GM11168 (cell line): ENCODE results near the gene ANKH.
"Not testable (repeated sequence)": the region's sequence is repeated elsewhere in the genome, so short reads cannot be mapped to it uniquely, and the experiment has no call there.

Source experiments
- in situ Hi-C: fragments of 300-500 bp; cut with MboI; formaldehyde crosslinking; loops from one replicate; pipeline ENCODE4 v1.12.0; 2022; ENCODE audit warnings: low sequenced_read_pairs; ENCODE audit not compliant: unreplicated experiment

The ANKH gene

DNA sequence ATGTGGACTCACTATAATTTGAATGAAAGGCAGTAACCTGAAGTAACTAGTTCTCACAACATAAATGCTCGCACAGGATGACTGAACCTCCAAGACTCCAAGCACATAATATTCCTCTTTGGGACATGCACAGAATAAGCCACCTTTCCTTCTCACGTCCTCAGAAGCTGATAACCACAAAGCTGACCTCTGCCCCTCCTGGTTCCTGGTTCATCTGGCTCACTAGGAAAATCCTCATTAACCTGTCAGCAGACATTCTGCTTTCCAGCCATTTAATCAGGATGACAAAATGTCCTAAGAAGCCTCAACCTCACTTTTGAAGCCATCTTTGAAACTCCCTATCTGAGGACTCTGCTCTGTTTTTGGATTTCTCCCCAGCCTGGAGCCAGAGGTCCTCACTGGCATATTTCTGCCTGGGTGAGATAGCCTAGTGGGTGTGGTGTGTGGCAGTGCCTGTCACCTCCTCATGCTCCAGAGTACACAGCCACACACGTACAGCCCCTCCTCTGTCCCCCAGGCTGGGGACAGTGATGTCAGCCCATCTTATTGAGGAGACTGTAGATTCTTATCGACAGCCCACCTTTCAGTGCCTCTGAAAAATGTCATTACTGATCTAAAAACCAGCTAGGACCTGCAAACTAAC is 10.3 kb downstream of the ANKH start:
- in situ Hi-C loops, result no loop called here

DNA sequence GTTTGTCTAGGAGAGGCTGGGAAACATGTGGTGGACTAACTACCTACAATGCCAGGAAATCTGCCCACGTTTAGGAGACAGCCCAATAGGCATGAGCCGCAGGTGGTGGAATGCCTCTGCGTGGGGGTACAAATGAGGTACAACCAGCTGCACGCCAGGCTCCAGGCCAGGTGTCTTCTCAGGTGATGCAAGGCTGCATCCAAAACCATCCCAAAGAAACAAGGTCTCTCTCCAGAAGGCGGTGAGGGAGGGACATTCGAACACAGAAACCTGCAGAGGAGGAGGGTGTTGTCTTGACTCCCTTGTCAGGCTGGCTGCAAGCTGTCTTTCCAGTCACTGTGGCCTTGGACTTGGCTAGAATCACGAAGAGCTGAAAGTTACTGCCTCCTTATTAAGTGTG is 11.6 kb downstream of the ANKH start:
- in situ Hi-C loops, result no loop called here

DNA sequence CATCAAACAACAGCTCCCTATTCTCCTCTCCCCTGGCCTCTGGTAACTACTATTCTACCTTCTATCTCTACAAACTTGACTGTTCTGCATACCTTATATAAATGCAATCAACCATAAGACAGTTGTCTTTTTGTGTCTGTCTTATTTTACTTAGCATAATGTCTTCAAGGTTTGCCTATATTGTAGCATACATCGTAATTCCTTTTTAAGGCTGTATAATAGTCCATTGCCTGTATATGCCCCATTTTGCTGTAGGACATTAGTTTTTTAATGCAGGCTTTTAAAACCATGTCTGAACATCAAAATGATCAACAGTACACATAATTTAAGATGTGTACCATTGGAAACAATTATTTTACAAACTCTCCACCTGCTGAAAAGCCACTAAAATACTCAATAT is 12.4 kb downstream of the ANKH start:
- in situ Hi-C loops, result no loop called here

DNA sequence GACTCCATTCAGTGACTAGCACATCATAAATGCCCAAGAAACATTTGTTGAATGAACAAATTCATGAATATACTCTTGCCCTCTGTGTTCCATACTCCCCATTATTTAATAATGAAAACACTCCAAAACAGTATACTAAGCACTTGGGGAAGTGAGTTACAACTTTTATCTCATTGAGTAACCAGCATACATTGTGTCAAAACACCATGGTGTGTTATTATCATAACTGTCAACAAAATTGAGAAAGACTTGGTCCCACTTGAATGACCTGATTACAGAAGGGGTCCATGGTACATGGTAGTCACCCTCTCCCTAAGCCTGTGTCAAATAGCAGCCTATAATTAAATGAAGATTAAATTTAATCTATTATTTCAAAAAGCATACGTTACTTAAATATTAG is 16.2 kb downstream of the ANKH start:
- in situ Hi-C loops, result no loop called here

DNA sequence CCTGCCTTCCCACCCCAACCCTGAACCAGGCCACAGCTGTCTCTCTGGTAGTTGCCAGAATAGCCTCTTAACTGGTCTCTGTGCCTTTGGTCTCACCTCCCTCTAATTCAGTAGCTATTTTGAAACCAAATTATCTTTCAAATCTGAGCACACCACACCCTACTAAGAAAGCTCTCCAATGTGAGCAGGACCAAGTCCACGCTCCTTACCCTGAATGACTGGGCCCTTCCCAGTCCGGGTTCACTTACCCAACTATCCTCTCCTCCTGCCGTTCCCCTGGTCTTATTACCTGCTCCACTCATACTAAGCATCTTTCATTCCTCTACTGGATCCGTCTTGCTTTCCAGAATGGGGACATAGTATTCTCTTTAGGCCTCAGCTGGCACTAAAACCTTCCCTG is 16.8 kb downstream of the ANKH start:
- in situ Hi-C loops, result no loop called here

DNA sequence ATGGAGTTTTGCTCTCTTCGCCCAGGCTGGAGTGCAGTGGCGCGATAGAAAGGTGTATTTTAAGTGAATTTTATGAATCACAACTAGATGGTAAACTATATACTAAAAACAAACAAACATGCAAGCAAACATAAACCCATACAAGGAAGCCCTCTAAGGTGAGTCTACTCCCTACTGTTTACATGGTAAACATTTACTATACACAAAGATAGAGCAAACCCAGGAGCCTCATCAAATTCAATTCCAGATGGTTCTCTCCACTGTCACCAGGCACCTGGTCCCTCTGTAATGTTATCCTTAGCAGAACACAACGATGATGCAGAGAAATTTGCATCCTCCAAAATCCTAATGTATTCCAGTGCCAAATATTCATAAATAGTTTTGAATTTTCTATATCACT is 17.9 kb downstream of the ANKH start:
- in situ Hi-C loops, result no loop called here

DNA sequence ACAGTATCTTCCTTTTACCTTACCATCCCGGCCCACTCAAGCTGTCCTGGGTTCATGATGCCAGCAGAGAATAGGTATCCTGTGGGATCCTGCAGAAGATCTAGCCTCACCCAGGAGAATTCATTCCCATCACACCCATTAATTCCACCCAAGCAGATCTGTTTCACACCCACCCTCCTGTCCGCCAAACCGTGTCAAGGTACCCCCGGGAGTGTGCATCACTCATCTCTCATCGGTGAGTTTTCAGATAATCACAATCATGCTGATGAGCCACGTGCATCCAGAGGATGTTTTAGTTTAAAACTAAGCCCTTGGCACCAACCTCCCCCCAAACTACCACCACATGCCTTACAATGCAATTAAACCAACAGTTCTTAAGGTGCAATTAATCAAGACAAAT is 18.8 kb downstream of the ANKH start:
- in situ Hi-C loops, result no loop called here

DNA sequence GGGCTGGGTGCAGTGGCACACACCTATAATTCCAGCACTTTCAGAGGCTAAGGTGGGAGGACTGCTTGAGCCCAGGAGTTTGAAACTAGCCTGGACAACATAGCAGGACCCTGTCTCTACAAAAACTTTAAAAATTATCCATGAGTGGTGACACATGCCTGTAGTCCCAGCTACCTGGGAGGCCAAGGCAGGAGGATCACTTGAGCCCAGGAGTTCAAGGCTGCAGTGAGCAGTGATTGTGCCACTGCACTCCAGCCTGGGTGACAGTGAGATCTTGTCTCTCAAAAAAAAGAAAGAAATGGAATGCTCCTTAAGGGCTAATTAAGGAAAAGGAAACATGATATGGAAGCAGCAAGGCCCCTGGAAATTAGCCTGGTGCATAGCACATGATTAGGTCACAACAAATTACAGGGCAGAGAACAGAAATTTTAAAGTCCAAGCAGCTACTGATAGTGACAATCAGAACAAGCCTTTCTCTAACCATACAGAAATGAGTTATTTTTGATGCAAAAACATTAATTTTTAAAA is 19.5 kb downstream of the ANKH start:
- in situ Hi-C loops, result no loop called here

DNA sequence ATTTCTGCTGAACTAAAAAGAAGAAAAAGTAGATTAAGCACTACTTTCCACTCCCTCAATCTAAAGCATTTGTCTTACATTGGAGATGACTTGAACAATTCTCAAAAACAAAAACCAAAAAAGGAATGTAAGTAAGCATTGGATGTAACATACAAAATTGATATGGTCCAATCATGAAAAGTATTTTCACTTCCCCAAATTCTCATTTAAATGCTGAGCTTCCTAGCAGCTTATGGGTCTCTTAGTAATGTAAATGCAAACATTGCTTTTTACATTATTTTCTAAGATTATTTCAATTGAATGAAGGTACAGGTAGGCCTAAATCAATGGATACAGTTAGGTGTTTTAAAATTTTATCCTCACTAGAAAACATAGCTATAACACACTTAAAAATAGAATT is 20.0 kb downstream of the ANKH start:
- in situ Hi-C loops, result no loop called here

DNA sequence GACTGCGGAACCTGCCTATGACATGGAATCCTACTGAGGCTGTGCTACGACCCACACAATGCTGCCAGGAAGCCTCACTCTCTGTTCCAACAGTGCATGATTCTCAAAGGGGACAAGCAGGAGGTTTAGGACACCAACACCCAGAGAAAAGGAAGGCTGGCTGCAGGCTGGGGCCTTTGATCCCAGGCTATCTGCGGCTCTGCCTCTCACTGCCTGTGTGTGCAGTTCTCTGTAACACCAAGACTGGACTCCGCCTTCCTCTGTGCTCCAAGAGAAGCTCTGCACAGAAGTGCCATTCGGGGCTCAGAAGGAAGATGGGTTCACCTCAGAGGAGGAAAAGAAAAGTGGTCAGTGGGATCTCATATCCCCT is 20.5 kb downstream of the ANKH start:
- in situ Hi-C loops, result no loop called here

DNA sequence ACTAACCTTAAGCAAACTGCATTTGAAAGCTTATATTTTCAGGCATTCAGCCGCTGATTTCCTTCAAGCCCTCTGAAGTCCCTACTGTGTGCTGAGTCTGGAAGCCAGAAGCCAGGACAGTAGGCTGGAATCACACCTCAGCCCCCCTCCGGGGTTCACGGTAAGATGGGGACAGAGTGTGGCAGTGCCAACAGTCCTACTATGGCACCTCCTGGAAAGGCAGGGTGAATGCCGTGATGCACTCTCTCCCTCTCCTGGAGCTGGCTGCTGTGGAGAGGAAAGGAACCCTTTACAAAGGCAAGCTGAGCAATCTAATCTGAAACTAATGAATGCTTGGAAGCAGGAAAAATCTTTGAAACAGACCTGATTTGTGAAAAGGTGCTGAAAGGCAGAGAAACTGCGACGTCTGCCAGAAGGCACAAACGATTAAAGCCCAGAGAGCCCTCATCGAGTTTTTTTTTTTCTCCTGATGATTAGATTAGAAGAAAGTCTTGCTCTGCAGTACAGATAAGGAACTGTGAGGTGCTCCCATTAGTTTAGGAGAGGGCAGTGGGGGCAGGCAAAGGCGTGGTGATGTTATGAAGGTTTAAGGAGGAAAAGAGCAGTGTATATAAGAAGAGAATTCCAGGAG is 21.0 kb downstream of the ANKH start:
- in situ Hi-C loops, result no loop called here

DNA sequence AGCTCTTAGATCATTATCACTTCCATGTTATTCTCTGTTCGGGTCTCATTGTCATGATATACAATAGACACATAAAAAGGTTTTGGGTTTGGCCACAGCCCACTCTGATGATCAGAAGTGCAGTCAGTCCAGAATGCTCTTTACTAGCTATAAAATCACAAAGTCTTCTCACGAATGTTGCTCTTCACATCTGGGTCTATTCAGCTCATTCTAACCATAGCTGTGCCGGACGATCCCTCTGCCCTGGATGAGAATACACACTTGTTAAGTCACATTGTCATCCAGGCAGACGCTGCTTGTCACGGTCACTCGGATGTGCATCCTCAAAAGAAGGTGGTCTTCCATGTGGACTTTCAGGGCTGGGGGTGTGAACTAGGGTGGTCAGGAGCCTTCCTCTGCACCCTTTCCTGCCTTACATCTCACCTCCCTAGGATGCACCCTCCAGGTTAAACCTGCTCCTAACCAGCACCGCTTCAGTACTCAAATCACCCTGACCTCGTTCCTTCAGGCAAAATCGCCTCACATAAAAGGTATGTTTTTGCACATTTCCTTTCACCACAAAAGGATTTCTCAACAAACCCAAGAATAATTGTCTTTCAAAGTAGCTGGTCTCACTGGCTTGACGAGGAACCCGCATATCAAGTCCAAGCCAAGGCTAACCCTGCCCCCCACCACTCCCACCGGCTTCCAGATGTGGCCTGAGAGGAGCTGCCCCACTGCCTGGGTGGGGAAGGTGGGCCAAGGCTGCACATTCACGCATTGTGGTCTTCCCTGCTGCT is 21.9 kb downstream of the ANKH start:
- in situ Hi-C loops, result no loop called here

DNA sequence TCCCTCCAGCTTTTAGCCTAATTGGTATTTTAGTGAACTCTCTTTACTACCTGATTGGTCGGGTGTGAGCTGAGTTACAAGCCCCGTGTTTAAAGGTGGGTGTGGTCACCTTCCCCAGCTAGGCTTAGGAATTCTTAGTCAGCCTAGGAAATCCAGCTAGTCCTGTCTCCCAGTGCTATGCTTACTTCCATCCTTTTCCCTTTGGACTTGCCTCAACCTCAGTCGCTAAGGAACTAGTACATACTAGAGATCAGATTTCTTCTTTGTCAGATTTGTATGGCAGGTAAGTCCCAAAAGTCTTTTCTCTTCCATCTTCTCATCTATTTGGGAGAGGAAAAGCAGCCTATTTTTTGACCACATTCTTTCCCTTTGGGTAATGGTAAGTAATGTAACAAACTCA is 22.6 kb downstream of the ANKH start:
- in situ Hi-C loops, result not testable (repeated sequence)

DNA sequence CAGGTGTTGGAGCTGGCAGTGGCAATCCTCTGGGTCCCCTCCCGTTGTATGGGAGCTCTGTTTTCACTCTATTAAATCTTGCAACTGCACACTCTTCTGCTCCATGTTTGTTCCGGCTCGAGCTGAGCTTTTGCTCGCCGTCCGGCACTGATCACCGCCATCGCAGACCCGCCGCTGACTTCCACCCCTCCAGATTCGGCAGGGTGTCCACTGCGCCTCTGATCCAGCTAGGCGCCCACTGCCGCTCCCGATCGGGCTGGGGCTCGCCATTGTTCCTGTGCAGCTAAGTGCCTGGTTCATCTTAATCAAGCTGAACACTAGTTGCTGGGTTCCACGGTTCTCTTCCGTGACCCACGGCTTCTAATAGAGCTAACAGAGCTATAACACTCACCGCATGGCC is 23.2 kb downstream of the ANKH start:
- in situ Hi-C loops, result no loop called here

DNA sequence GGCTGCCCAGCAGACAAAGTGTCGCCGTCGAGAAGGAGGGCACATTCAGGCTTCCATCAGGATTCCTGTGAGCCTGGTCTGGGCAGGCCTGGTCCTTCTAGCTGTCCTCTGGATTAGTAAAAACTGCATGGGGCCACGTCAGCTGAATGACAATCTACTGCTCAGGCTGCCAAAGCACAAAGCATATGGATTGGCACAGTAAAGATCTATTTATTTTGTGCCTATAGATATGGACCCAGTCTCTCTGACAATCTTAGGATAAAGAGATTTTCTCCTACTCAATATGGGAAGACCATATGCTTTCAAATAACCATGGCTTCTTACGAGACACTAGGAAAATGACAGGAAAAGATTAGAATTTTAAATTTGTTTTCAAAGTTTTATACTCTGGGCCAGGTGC is 24.1 kb downstream of the ANKH start:
- in situ Hi-C loops, result no loop called here

DNA sequence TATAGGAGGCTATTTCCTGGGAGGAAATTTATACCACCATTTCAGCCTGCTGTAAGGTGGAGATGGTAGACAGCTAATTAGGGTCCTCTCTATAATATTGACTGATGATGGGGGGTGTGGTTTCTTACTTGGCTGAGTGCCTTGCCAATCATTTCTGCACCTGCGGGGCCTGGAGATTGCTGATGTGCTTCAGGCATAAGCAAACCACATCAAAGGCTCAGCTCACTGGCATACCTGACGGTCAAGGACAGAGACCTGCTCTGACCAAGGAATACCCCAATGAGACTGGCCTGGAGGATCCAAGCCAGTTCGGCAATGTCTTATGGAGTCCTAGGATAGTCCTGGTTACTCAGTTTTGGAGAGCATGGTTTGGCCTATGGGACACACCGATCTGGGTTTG is 29.5 kb downstream of the ANKH start:
- in situ Hi-C loops, result no loop called here

DNA sequence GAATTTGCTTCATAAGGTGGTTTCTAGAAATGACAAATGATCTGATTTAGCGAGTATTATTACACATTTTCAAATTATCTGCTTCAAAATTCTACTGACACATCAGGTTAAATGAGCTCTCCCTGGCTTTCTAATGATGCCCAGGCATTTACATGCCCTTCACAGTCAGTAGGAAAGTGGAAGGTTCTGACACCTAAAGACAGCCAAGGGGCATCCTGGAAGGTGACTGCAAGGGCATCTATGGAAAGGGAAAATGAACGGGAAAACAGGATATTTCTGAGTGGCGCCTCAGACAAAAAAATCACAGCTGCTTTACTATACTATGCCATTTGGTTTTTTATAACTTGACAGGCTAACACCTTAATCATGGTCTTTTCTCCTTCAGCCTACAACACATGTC is 31.0 kb downstream of the ANKH start:
- in situ Hi-C loops, result no loop called here

DNA sequence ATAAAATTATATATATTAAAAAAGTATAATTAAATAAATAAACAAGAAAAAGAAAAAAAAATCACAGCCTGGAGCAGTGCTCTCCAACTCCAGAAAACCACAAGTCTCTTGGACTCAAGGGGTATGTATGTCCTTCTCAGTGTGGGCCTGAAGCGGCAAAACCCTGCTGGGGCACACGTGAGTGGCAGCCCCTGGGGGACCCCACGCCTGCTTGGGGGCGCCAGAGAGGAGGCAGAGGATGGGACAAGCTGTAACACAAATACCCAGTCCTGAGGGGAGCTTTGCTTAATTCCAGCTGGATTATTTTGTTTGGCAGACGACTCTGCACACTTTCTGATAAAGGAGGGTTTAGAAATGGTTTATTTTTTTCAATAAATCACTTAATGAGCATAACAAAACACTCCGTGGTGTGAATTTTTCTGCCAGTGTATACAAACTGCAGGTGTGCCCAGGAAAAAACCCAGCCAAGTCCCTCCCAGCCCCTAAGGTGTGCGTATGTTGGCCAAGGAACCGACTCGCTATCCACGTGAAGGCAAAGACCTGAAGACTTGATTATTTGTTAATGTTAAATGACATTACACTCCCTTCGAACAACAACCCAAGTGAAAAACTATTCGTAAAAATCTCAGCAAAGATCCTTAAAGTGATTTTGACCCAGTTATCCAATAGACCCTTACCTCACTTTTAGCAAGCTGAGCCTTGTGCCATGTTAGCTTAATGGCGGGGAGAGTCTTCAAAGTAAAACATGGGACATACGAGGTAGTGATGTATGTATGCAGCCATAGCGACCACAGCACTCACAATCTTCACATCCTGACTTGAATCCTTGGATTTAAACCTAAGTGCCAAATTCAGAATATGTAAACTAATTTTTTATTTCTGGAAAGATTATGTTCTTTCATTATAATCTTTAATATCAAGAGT is 32.9 kb downstream of the ANKH start:
- in situ Hi-C loops, result no loop called here

DNA sequence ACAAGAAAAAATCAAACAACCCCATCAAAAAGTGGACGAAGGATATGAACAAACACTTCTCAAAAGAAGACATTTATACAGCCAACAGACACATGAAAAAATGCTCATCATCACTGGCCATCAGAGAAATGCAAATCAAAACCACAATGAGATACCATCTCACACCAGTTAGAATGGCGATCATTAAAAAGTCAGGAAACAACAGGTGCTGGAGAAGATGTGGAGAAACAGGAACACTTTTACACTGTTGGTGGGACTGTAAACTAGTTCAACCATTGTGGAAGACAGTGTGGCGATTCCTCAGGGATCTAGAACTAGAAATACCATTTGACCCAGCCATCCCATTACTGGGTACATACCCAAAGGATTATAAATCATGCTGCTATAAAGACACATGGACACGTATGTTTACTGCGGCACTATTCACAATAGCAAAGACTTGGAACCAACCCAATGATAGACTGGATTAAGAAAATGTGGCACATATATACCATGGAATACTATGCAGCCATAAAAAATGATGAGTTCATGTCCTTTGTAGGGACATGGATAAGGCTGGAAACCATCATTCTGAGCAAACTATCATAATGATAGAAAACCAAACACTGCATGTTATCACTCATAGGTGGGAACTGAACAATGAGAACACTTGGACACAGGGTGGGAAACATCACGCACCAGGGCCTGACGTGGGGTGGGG is 34.0 kb downstream of the ANKH start:
- in situ Hi-C loops, result not testable (repeated sequence)
